ENCODE measurements around the gene RTTN. TPM values are rescaled to one million over a fixed set of nuclear protein-coding genes. Genes with fewer than 3 reads are reported as not detected.

The RTTN gene
- total RNA-seq, 1 donor from 2014 or later = 25.6 TPM

DNA sequence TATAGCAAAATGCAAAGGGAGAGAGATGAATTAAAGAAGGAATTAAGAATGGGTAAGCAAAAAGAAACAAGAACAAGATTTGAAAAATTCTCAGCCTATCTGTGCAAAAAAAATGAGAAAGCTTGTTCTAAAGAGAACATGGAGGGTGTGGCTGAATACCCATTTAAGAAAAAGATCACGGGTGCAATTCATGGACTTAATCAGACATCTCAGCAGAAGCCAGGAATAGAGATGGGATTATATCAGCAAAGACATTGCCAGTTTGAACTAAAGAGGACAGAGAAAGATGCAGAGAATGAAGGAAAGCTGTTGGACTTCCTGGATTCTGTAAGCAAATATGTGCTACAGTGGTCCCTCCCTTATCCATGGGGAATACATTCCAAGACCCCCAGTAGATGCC, 115.6 kb downstream of the RTTN start:
- no peak for DNase-seq (ENCODE audit: low spot score in 2 of 2, unreplicated experiment in 2 of 2)
- Mint-ChIP-seq H3K27me3 (ENCODE audit: low read depth) (no peaks in the 10 kb centered on the region), H3K4me1 (no peaks in the 10 kb centered on the region), H3K27ac (no peak overlapping the region), H3K9me3 (peaks cover 7% of the 10 kb centered on the region), H3K36me3 (peaks cover 16% of the 10 kb centered on the region), H3K4me3 (no peak overlapping the region)
- TF ChIP-seq, protein P1, sequence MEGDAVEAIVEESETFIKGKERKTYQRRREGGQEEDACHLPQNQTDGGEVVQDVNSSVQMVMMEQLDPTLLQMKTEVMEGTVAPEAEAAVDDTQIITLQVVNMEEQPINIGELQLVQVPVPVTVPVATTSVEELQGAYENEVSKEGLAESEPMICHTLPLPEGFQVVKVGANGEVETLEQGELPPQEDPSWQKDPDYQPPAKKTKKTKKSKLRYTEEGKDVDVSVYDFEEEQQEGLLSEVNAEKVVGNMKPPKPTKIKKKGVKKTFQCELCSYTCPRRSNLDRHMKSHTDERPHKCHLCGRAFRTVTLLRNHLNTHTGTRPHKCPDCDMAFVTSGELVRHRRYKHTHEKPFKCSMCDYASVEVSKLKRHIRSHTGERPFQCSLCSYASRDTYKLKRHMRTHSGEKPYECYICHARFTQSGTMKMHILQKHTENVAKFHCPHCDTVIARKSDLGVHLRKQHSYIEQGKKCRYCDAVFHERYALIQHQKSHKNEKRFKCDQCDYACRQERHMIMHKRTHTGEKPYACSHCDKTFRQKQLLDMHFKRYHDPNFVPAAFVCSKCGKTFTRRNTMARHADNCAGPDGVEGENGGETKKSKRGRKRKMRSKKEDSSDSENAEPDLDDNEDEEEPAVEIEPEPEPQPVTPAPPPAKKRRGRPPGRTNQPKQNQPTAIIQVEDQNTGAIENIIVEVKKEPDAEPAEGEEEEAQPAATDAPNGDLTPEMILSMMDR (IDR thresholded peaks at IDR 0.05; ENCODE audit: unreplicated experiment) = no peak

DNA sequence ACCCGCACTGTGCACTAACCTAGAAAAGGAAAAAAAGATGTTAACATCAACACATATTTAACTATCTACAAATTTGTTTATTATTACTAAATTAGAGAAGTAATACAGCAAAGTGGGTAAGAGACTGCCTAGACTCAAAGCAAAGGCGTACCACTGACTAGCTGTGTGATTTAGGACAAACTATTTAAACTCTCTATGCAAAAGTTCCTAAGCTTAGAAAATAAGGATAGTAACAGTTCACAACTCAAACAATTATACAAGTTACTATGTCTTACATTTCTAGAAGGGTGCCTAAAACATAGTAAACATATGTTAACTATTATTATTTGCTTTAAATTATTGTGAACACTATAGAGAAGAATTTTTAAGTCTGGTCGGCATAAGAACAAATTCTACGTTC, 119.4 kb downstream of the RTTN start:
- DNase-seq (ENCODE audit: low spot score in 2 of 2, unreplicated experiment in 2 of 2) = no peak
- TF ChIP-seq, protein P1 (IDR thresholded peaks at IDR 0.05; ENCODE audit: unreplicated experiment) = no peak
- H3K9me3 Mint-ChIP-seq = no peaks in the 10 kb centered on the region
- no peaks in the 10 kb centered on the region for H3K27me3 Mint-ChIP-seq (ENCODE audit: low read depth)
- no peak overlapping the region for H3K4me3 Mint-ChIP-seq
- no peaks in the 10 kb centered on the region for H3K4me1 Mint-ChIP-seq
- H3K36me3 Mint-ChIP-seq = peaks cover 12% of the 10 kb centered on the region
- no peak overlapping the region for H3K27ac Mint-ChIP-seq

DNA sequence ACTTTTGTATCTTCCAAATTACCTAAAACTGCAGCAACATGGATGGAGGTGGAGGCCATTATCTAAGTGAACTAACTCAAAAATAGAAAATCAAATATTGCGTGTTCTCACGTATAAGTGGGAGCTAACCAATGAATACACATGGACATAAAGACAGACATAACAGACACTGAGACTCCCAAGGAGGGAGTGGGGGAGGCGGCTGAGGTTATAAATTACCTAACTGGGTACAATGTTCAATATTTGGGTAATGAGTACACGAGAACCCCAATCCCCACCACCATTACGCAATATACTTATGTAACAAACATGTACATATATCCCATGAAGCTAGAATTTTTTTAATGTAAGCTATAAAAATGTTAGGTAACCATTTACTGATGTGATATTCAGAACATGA, 119.8 kb downstream of the RTTN start:
- H3K4me3 Mint-ChIP-seq = no peak overlapping the region
- peaks cover 13% of the 10 kb centered on the region for H3K36me3 Mint-ChIP-seq
- H3K27me3 Mint-ChIP-seq (ENCODE audit: low read depth) = no peaks in the 10 kb centered on the region
- no peak for DNase-seq (ENCODE audit: low spot score in 2 of 2, unreplicated experiment in 2 of 2)
- no peaks in the 10 kb centered on the region for H3K4me1 Mint-ChIP-seq
- H3K27ac Mint-ChIP-seq = no peak overlapping the region
- H3K9me3 Mint-ChIP-seq = peaks cover 2% of the 10 kb centered on the region
- TF ChIP-seq, protein P1 (IDR thresholded peaks at IDR 0.05; ENCODE audit: unreplicated experiment) = no peak

DNA sequence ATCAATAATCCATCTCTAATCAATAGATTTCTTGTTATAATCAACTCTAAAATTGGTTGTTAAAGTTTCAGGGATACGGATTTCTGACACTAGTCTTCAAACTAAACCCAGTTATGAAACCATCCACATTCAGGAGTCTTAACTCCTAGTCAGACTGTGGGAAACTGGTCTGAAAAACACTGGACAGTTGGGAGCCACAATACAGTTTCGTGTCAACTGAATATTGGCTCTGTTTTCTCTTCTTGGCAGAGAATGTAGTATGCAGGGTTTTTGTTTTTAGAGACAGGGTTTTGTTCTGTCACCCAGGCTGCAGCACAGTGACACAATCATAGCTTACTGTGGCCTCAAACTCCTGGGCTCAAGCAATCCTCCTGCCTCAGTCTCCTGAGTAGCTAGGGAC, 123.1 kb downstream of the RTTN start:
- no peak overlapping the region for H3K4me3 Mint-ChIP-seq
- no peak overlapping the region for H3K27ac Mint-ChIP-seq
- no peaks in the 10 kb centered on the region for H3K27me3 Mint-ChIP-seq (ENCODE audit: low read depth)
- DNase-seq (ENCODE audit: low spot score in 2 of 2, unreplicated experiment in 2 of 2) = no peak
- TF ChIP-seq, protein P1 (IDR thresholded peaks at IDR 0.05; ENCODE audit: unreplicated experiment) = no peak
- H3K36me3 Mint-ChIP-seq = peaks cover 19% of the 10 kb centered on the region
- peaks cover 9% of the 10 kb centered on the region for H3K9me3 Mint-ChIP-seq
- H3K4me1 Mint-ChIP-seq = no peaks in the 10 kb centered on the region

DNA sequence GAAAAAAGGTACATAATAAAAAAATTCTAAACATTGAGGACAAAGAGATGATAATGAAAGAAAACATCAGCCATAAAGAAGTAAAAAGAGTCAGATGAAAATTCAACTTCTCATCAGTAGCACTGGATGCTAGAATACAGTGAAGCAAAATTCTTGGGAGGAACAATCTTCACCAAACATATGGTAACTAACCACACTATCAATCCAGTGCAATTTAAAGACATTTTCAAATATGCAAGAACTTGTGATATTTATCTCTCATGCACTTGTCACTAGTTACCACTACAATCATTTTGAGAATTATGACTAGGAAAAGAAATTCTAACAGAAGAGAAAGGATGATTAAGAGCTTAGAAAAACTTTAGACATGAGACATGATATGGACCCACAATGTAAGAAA, 127.4 kb downstream of the RTTN start:
- no peak overlapping the region for H3K4me3 Mint-ChIP-seq
- peaks cover 18% of the 10 kb centered on the region for H3K36me3 Mint-ChIP-seq
- no peak overlapping the region for H3K27ac Mint-ChIP-seq
- no peaks in the 10 kb centered on the region for H3K4me1 Mint-ChIP-seq
- peaks cover 9% of the 10 kb centered on the region for H3K9me3 Mint-ChIP-seq
- no peaks in the 10 kb centered on the region for H3K27me3 Mint-ChIP-seq (ENCODE audit: low read depth)
- no peak for DNase-seq (ENCODE audit: low spot score in 2 of 2, unreplicated experiment in 2 of 2)
- TF ChIP-seq, protein P1 (IDR thresholded peaks at IDR 0.05; ENCODE audit: unreplicated experiment) = no peak

DNA sequence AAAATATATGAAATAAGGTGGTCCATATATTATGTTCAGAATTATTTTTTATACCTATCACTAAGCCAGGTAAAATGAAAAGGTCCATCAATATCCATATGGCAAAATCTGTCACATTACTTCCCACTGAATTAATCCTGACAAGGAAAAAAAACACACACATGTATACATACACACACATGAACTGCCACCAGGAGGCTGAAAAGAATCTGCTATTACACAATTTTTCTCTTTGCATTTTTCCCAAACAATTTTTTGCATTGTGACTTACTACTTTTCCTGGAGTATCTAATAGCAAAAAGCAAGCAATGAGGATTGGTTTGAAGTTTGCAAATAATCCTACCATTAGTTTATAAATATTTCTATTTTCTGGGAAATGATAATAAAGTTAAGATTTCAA, 129.6 kb downstream of the RTTN start:
- peaks cover 13% of the 10 kb centered on the region for H3K36me3 Mint-ChIP-seq
- H3K27me3 Mint-ChIP-seq (ENCODE audit: low read depth) = no peaks in the 10 kb centered on the region
- peaks cover 9% of the 10 kb centered on the region for H3K9me3 Mint-ChIP-seq
- no peak overlapping the region for H3K27ac Mint-ChIP-seq
- TF ChIP-seq, protein P1 (IDR thresholded peaks at IDR 0.05; ENCODE audit: unreplicated experiment) = peak; percentile 39
- DNase-seq (ENCODE audit: low spot score in 2 of 2, unreplicated experiment in 2 of 2) = no peak
- no peak overlapping the region for H3K4me3 Mint-ChIP-seq
- H3K4me1 Mint-ChIP-seq = no peaks in the 10 kb centered on the region

Measured in mesothelial cell of epicardium (in vitro differentiated cells).